ENCODE data around the gene PRKAG2. TPM values are rescaled to one million over a fixed set of nuclear protein-coding genes. Genes with fewer than 3 reads are reported as not detected.
A peak's percentile ranks its signal among the peaks of the same experiment; 100 is the strongest.

Gene PRKAG2
- total RNA-seq, 2 donors from 2014 or later = 19.9 to 22.6 TPM

DNA sequence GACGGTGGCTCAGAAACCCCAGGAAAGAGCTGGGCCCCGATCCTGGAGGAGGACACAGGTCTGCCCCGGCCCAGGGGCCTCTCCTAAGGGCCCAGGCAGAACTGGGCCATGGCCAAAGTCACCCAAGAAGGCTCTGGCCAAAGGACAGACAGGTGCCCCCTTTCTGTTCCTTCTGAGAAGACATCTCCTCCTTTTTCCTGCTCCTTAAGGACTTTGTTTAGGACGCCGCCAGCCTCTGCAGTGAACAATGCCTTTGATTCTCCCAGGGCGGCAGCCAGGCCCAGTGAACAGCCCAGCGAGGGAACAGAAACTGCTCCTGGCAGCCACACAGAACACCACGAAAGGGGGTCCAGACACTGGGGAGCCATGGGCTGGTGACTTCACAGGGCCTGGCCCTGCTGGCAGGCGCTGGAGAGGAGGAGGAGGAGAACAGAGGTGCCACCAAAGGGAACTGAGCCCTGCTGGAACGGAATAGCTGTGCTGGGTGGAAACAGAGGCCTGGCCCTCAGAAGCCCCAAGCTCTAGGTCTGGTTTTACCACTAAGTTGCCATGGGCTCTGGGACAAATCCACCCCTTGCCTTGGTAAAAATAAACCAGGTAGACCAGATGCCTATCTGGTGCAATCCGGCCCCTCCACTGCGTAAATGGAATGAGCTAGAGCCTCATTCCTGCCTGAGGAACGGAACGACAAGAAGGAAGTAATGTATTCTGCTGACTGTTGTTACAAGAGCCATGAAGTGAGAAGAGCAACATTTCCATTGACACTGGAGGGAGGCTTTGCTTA lies 193.9 kb downstream of the PRKAG2 start:
- Mint-ChIP-seq H3K4me3 (no peak overlapping the region), H3K27ac (no peak overlapping the region), H3K27me3 (no peaks in the 10 kb centered on the region), H3K9me3 (no peaks in the 10 kb centered on the region), H3K4me1 (ENCODE audit: low read depth in 2 of 2) (peaks cover 0 to 20% of the 10 kb centered on the region in 2 donors), H3K36me3 (no peaks in the 10 kb centered on the region)
- no peak for DNase-seq (ENCODE audit: low spot score)
- ATAC-seq = no peak

DNA sequence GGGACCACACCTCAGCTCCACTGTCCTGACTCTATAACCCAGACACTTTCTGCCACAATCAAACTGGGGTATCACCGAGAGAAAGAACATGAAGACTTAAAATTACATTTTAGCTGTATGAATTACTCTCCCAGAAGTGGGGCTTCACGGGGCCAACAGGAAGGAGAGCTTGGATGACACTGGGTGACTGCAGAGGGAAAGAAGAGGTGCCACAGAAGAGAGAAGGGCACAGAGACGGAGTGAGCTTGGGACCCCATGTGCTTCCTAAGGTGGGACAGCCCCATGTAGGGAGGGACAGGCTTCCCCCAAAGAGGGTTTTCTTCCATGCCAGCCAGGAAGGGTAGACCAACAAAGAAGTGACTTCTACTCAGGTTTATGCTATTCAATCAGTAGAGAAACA lies 195.2 kb downstream of the PRKAG2 start:
- DNase-seq (ENCODE audit: low spot score) = no peak
- Mint-ChIP-seq H3K27ac (no peak overlapping the region), H3K36me3 (no peaks in the 10 kb centered on the region), H3K9me3 (no peaks in the 10 kb centered on the region), H3K4me1 (ENCODE audit: low read depth in 2 of 2) (peaks cover 0 to 25% of the 10 kb centered on the region in 2 donors), H3K4me3 (no peak overlapping the region), H3K27me3 (no peaks in the 10 kb centered on the region)
- ATAC-seq = no peak

DNA sequence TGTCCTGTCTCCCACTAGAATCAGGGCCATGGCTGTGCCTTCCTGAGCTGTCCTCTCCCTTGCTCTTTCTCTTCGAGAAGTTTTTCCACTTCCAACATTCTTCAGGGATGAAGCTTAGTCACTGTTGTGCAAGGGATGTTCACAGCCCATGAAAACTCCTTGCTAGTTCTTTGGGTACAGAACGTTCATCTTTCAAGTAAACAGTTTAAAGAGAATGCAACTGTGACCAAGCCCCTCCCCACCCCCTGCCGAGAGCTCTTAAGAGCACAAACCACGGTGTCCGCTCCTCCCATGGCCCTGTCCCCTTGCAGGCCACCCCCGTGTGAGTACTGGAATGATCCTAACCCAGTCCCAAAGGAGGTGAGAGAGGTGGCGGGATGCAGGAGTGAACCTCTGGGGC lies 196.1 kb downstream of the PRKAG2 start:
- Mint-ChIP-seq H3K9me3 (no peaks in the 10 kb centered on the region), H3K27me3 (no peaks in the 10 kb centered on the region), H3K4me1 (ENCODE audit: low read depth in 2 of 2) (peaks cover 0 to 25% of the 10 kb centered on the region in 2 donors), H3K4me3 (no peak overlapping the region), H3K36me3 (no peaks in the 10 kb centered on the region), H3K27ac (no peak overlapping the region)
- ATAC-seq = no peak
- no peak for DNase-seq (ENCODE audit: low spot score)

DNA sequence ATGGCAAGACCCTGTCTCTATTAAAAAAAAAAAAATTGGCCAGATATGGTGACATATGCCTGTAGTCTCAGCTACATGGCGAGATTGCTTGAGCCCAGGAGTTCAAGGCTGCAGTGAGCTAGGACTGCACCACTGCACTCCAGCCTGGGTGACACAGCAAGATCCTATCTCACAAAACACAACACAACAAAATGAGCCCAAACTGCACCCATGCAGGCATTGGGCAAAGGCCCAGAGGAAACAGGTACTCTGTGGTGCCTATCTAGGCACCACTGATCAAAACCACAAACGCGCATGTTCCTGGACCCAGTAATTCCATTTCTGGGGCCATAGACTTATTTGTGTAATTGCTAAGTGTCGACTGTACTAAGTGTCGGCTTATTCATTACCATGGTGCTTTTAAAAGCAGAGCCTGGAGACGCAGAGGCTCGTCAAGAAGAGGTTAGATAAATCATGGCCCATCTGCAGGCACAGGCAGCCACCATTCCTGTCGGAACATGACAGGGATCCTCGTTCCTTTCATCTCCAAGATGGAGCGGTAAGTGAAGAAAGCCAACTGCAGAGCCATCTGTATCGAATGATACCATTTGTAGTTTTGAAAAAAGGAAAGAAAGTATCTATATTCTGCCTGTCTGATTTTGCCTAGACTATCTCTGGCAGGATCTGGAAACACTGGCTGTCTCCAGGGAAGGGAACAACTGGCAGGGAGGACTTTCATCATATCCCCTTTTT lies 196.9 kb downstream of the PRKAG2 start:
- DNase-seq (ENCODE audit: low spot score) (no peak), ATAC-seq (no peak)
- H3K27me3 Mint-ChIP-seq = no peaks in the 10 kb centered on the region
- no peaks in the 10 kb centered on the region for H3K9me3 Mint-ChIP-seq
- H3K36me3 Mint-ChIP-seq = no peaks in the 10 kb centered on the region
- H3K4me3 Mint-ChIP-seq = no peak overlapping the region
- no peak overlapping the region for H3K27ac Mint-ChIP-seq
- H3K4me1 Mint-ChIP-seq (ENCODE audit: low read depth in 2 of 2) = peaks cover 0 to 25% of the 10 kb centered on the region in 2 donors

DNA sequence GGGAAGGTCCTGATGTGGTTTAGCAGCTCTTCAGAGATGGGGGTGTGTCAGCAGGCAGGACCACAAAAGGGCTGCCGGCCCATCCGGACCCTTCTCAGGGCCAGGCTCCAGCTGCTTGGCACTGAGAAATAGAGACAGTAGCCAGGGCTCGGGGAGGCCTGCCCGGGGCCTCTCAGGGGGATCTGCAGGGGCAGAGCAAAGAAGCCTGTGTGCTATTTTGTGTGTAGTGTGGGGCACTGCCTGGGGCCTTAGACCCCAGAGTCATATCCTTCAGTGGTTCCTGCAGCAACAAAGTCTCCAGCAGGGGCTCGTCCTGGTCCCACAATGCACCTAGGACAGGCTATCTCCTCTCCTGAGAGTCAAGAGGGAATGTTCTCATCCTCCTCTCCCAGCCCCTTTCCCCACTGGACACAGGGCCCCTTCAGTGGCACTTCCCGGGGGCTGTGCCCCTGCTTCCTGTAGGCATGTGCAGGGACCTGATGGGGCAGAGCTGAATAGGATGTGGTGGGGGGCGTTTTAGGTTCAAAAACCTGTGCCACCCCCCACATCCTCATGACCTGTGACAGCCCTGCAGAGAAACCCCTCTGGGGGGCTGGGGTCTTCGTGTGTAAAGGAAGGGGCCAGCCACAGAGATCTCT lies 197.7 kb downstream of the PRKAG2 start:
- DNase-seq (ENCODE audit: low spot score) = no peak
- Mint-ChIP-seq H3K27me3 (no peaks in the 10 kb centered on the region), H3K27ac (peak overlapping the region in 1 of 2 donors; percentile 32), H3K36me3 (no peaks in the 10 kb centered on the region), H3K4me1 (ENCODE audit: low read depth in 2 of 2) (peaks cover 0 to 25% of the 10 kb centered on the region in 2 donors), H3K4me3 (no peak overlapping the region), H3K9me3 (no peaks in the 10 kb centered on the region)
- ATAC-seq = peak; percentile 22 to 38

DNA sequence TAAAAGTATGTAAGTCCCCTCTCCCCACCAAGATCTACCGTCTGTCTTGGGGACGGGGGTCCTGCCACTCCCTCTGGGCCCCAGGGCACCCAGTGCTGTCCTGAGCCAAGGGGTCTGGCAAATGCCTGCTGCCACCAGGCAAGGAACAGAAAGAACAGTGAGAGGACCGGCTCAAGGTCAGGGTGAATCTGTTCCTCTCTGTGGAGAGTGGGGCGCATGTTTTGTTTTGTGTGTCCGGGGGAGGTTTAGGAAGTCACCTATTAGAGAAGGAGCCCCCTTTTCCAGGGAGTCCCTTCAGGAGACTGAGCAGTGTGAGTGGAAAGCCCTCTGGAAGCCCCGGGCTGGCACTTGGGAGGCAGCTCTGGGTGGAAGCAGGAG lies 198.7 kb downstream of the PRKAG2 start:
- Mint-ChIP-seq H3K4me3 (no peak overlapping the region), H3K9me3 (no peaks in the 10 kb centered on the region), H3K27ac (peak overlapping the region in 1 of 2 donors; percentile 32), H3K36me3 (no peaks in the 10 kb centered on the region), H3K27me3 (no peaks in the 10 kb centered on the region), H3K4me1 (ENCODE audit: low read depth in 2 of 2) (peaks cover 0 to 24% of the 10 kb centered on the region in 2 donors)
- ATAC-seq (no peak), DNase-seq (ENCODE audit: low spot score) (no peak)

DNA sequence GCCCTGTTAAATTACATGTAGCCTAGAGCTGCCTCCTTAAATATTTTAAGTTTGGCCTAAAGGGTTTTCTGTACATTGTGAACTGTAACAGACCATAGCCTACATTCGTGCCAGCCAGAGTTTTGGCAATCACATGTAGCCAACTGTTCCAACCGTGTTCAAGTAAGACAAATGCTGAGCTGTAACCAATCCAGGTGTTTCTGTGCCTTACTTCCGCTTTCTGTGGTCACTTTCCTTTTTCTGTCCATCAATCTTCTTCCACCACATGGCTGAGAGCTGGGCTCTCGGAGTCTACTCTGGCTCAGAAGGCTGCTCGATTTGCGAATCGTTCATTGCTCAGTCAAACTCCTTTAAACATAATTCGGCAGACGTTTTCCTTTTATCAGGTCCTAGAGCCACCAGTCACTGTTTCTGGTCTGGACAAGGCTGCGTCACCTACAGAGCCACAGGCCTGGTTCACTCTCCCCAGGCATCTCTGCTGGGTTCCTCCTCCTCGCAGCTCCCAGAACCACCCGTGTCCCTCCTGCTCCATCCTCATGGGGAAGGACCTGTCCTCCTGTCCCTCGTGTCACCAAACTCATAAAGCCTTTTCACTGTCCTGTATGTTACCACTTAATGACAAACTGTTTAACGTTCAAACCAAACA lies 199.2 kb downstream of the PRKAG2 start:
- ATAC-seq (no peak), DNase-seq (ENCODE audit: low spot score) (no peak)
- peaks cover 0 to 26% of the 10 kb centered on the region in 2 donors for H3K4me1 Mint-ChIP-seq (ENCODE audit: low read depth in 2 of 2)
- H3K4me3 Mint-ChIP-seq = no peak overlapping the region
- no peaks in the 10 kb centered on the region for H3K9me3 Mint-ChIP-seq
- no peaks in the 10 kb centered on the region for H3K27me3 Mint-ChIP-seq
- peak overlapping the region in 1 of 2 donors; percentile 32 for H3K27ac Mint-ChIP-seq
- no peaks in the 10 kb centered on the region for H3K36me3 Mint-ChIP-seq

DNA sequence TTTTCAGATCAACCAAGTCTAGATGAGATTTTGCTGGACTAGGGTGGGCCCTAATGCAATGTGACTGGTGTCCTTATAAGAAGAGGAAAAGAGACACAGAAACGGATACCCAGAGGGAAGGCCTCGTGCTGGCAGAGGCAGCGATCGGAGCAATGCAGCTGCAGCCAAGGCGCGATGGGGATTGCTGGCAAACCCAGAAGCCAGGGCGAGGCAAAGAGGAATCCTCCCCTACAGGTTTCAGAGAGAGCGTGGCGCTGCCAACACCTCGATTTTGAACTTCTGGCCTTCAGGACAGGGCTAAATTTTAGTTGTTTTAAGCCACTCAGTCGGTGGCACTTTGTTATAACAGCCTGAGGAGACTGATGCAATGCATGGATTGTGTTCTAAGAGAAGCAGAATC lies 200.2 kb downstream of the PRKAG2 start:
- Mint-ChIP-seq H3K27ac (no peak overlapping the region), H3K4me3 (no peak overlapping the region), H3K9me3 (no peaks in the 10 kb centered on the region), H3K36me3 (no peaks in the 10 kb centered on the region), H3K4me1 (ENCODE audit: low read depth in 2 of 2) (peaks cover 0 to 26% of the 10 kb centered on the region in 2 donors), H3K27me3 (no peaks in the 10 kb centered on the region)
- no peak for ATAC-seq
- no peak for DNase-seq (ENCODE audit: low spot score)

DNA sequence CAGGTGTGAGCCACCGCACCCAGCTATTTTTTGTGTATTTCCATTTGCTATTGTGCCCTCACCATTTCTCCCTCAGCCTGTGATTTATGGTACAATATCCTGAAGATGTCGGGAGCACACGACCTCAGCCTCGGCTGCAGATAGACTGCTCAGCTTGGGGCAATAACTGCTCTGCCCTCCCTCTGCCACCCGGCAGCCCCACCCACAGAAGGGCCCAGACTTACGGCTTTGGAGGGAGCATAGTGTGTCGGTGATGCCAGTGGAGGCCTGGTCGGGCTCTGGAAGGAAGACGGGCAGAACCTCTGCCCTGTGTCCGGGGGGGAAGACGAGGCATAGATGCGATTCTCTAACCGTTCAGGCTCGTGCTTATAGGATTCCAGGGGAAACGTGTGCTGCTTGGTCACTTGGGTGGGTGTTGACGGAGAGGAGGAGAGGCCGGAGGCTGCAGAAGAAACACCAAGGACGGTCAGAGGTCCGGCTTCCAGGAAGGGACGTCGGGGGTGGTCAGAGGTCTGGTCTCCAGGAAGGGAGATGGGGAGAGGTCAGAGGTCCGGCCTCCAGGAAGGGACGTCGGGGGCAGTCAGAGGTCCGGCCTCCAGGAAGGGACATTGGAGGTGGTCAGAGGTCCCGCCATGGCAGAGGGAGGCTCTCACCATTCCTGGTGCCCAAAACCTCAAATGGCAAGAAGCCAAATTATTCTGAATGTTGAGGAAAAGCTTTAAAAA lies 201.6 kb downstream of the PRKAG2 start:
- no peaks in the 10 kb centered on the region for H3K27me3 Mint-ChIP-seq
- H3K4me3 Mint-ChIP-seq = no peak overlapping the region
- no peaks in the 10 kb centered on the region for H3K36me3 Mint-ChIP-seq
- DNase-seq (ENCODE audit: low spot score) (no peak), ATAC-seq (no peak)
- H3K9me3 Mint-ChIP-seq = no peaks in the 10 kb centered on the region
- peaks cover 1 to 28% of the 10 kb centered on the region in 2 donors for H3K4me1 Mint-ChIP-seq (ENCODE audit: low read depth in 2 of 2)
- H3K27ac Mint-ChIP-seq = no peak overlapping the region

DNA sequence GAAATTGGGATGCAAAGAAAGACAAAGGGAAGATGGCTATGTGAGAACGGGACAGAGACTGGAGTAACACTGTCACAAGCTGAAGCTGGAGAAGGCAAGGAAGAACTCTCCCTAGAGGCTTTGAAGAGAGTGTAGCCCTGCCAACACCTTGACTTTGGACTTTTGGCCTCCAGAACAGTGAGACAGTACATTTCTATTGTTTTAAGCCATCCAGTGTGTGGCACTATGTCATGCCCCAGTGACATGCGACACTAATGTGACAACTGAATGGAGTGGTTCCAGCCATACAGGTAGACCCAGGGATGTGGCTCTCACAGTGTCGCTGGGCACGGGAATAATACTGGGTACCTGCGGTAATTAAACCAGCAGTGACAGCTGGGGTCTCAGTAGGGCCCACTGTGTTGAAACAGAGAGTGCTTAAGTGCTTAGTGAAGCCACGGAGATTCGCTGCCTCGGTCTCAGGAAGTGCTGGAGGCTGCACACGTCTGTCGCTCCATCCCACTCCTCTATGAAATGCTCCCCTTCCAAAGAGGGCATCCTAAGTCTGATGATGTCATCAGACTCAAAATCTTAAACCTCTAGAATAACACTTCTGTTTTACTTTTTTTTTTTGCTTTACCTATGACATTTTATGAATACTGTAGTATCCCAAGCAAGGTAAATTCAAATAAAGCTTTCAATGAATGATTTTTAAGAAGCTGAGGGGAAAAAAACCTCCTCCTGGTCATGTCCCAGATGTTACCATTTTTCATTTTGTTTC lies 202.6 kb downstream of the PRKAG2 start:
- DNase-seq (ENCODE audit: low spot score) (no peak), ATAC-seq (no peak)
- Mint-ChIP-seq H3K4me3 (no peak overlapping the region), H3K27ac (no peak overlapping the region), H3K36me3 (no peaks in the 10 kb centered on the region), H3K9me3 (no peaks in the 10 kb centered on the region), H3K4me1 (ENCODE audit: low read depth in 2 of 2) (peaks cover 7 to 29% of the 10 kb centered on the region in 2 donors), H3K27me3 (no peaks in the 10 kb centered on the region)

DNA sequence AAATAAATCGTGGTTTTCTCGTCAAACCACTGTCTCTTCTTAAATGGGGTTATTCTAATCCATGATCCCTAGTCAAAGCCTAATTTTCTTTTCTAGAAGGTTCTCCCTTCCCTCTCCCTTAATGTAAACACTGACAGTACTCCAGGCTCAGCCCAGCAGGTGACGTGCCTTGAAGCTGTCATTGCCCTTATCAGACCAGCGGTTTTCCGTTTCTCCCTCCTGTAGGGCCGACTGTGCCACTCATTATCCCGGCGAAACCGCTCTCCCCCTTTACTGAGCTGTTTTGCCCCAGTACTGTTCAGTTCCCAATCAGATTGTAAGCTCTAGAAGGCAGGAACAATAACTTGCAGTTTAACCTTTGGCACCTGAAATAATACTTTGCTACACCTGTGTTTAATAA lies 203.7 kb downstream of the PRKAG2 start:
- no peak for ATAC-seq
- no peak for DNase-seq (ENCODE audit: low spot score)
- H3K36me3 Mint-ChIP-seq = no peaks in the 10 kb centered on the region
- peak overlapping the region in 1 of 2 donors; percentile 12 for H3K27ac Mint-ChIP-seq
- H3K9me3 Mint-ChIP-seq = no peaks in the 10 kb centered on the region
- peaks cover 17 to 29% of the 10 kb centered on the region in 2 donors for H3K4me1 Mint-ChIP-seq (ENCODE audit: low read depth in 2 of 2)
- H3K27me3 Mint-ChIP-seq = no peaks in the 10 kb centered on the region
- H3K4me3 Mint-ChIP-seq = no peak overlapping the region

DNA sequence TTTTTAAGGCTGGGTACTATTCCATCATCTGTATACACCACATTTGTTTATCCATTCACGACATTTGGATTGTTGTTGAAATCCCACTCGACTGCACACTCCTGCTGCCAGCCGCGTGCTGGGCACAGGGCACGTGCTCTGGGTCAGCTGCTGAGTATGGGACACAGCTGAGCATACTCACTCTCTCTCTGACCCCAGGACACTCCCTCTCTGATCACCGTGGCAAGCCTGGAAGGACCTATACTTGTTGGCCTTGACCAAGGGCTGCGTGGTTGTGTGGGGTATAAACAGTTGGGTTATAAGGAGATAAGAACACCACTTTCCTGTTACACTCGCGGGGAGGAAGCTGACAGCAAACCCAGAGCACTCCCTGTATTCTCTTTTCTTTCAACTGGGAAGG lies 204.2 kb downstream of the PRKAG2 start:
- no peak overlapping the region for H3K4me3 Mint-ChIP-seq

More for the DNA sequence above, 204.2 kb downstream of the PRKAG2 start:
- DNase-seq (ENCODE audit: low spot score) (no peak), ATAC-seq (peak in 1 of 2 donors; percentile 38)
- H3K36me3 Mint-ChIP-seq = no peaks in the 10 kb centered on the region
- H3K27ac Mint-ChIP-seq = peak overlapping the region in 1 of 2 donors; percentile 12
- no peaks in the 10 kb centered on the region for H3K9me3 Mint-ChIP-seq
- peaks cover 22 to 29% of the 10 kb centered on the region in 2 donors for H3K4me1 Mint-ChIP-seq (ENCODE audit: low read depth in 2 of 2)
- no peaks in the 10 kb centered on the region for H3K27me3 Mint-ChIP-seq

Data from natural killer cell treated with Interleukin-12 subunit alpha and Interleukin-12 subunit beta and Interleukin-15 and Interleukin-18, amount 100 ng/mL, for 72 hours (primary cell).